ENCODE measurements around the gene ZNF423.
A peak's percentile ranks its signal among the peaks of the same experiment; 100 is the strongest.

The ZNF423 gene

GRCh38 chr16:49663081-49664065 lies 192.5 kb downstream of the ZNF423 start:
- Histone ChIP-seq H3K27ac (ENCODE audit: low read depth in 2 of 2, low read length in 2 of 2) (peak overlapping the region; percentile 23 to 33), H3K9me3 (ENCODE audit: control insufficient read depth in 2 of 2, low read length in 2 of 2) (no peaks in the 10 kb centered on the region), H3K9ac (ENCODE audit: low read depth in 1 of 2, low read length in 2 of 2) (peak overlapping the region in 1 of 2 donors; percentile 27), H3K4me1 (ENCODE audit: control insufficient read depth in 2 of 2, insufficient read depth in 2 of 2, low read length in 2 of 2) (peaks cover 5 to 14% of the 10 kb centered on the region in 2 donors), H3K4me3 (ENCODE audit: low read length in 2 of 2) (peak overlapping the region in 1 of 2 donors; percentile 27), H3K36me3 (ENCODE audit: control insufficient read depth in 2 of 2, insufficient read depth in 2 of 2, low read length in 2 of 2) (no peaks in the 10 kb centered on the region), H3K27me3 (ENCODE audit: control insufficient read depth in 2 of 2, insufficient read depth in 2 of 2, low read length in 2 of 2) (no peaks in the 10 kb centered on the region)

GRCh38 chr16:49662569-49662968 lies 193.3 kb downstream of the ZNF423 start:
- H3K4me3 ChIP-seq (ENCODE audit: low read length in 2 of 2) = no peak overlapping the region
- H3K27ac ChIP-seq (ENCODE audit: low read depth in 2 of 2, low read length in 2 of 2) = no peak overlapping the region
- H3K9ac ChIP-seq (ENCODE audit: low read depth in 1 of 2, low read length in 2 of 2) = no peak overlapping the region
- peaks cover 5 to 14% of the 10 kb centered on the region in 2 donors for H3K4me1 ChIP-seq (ENCODE audit: control insufficient read depth in 2 of 2, insufficient read depth in 2 of 2, low read length in 2 of 2)
- no peaks in the 10 kb centered on the region for H3K36me3 ChIP-seq (ENCODE audit: control insufficient read depth in 2 of 2, insufficient read depth in 2 of 2, low read length in 2 of 2)
- no peaks in the 10 kb centered on the region for H3K27me3 ChIP-seq (ENCODE audit: control insufficient read depth in 2 of 2, insufficient read depth in 2 of 2, low read length in 2 of 2)
- no peaks in the 10 kb centered on the region for H3K9me3 ChIP-seq (ENCODE audit: control insufficient read depth in 2 of 2, low read length in 2 of 2)

GRCh38 chr16:49661465-49662187 lies 194.3 kb downstream of the ZNF423 start:
- no peaks in the 10 kb centered on the region for H3K36me3 ChIP-seq (ENCODE audit: control insufficient read depth in 2 of 2, insufficient read depth in 2 of 2, low read length in 2 of 2)
- no peak overlapping the region for H3K4me3 ChIP-seq (ENCODE audit: low read length in 2 of 2)
- no peak overlapping the region for H3K27ac ChIP-seq (ENCODE audit: low read depth in 2 of 2, low read length in 2 of 2)
- no peaks in the 10 kb centered on the region for H3K9me3 ChIP-seq (ENCODE audit: control insufficient read depth in 2 of 2, low read length in 2 of 2)
- H3K4me1 ChIP-seq (ENCODE audit: control insufficient read depth in 2 of 2, insufficient read depth in 2 of 2, low read length in 2 of 2) = peaks cover 5 to 14% of the 10 kb centered on the region in 2 donors
- H3K9ac ChIP-seq (ENCODE audit: low read depth in 1 of 2, low read length in 2 of 2) = no peak overlapping the region
- no peaks in the 10 kb centered on the region for H3K27me3 ChIP-seq (ENCODE audit: control insufficient read depth in 2 of 2, insufficient read depth in 2 of 2, low read length in 2 of 2)

GRCh38 chr16:49660626-49661025 lies 195.3 kb downstream of the ZNF423 start:
- H3K9ac ChIP-seq (ENCODE audit: low read depth in 1 of 2, low read length in 2 of 2) = no peak overlapping the region
- H3K27me3 ChIP-seq (ENCODE audit: control insufficient read depth in 2 of 2, insufficient read depth in 2 of 2, low read length in 2 of 2) = no peaks in the 10 kb centered on the region
- H3K27ac ChIP-seq (ENCODE audit: low read depth in 2 of 2, low read length in 2 of 2) = no peak overlapping the region
- H3K9me3 ChIP-seq (ENCODE audit: control insufficient read depth in 2 of 2, low read length in 2 of 2) = no peaks in the 10 kb centered on the region
- no peaks in the 10 kb centered on the region for H3K36me3 ChIP-seq (ENCODE audit: control insufficient read depth in 2 of 2, insufficient read depth in 2 of 2, low read length in 2 of 2)
- peaks cover 5 to 14% of the 10 kb centered on the region in 2 donors for H3K4me1 ChIP-seq (ENCODE audit: control insufficient read depth in 2 of 2, insufficient read depth in 2 of 2, low read length in 2 of 2)
- H3K4me3 ChIP-seq (ENCODE audit: low read length in 2 of 2) = no peak overlapping the region

GRCh38 chr16:49659356-49659755 lies 196.6 kb downstream of the ZNF423 start:
- Histone ChIP-seq H3K4me3 (ENCODE audit: low read length in 2 of 2) (no peak overlapping the region), H3K27ac (ENCODE audit: low read depth in 2 of 2, low read length in 2 of 2) (no peak overlapping the region), H3K4me1 (ENCODE audit: control insufficient read depth in 2 of 2, insufficient read depth in 2 of 2, low read length in 2 of 2) (peaks cover 5 to 14% of the 10 kb centered on the region in 2 donors), H3K9ac (ENCODE audit: low read depth in 1 of 2, low read length in 2 of 2) (no peak overlapping the region), H3K36me3 (ENCODE audit: control insufficient read depth in 2 of 2, insufficient read depth in 2 of 2, low read length in 2 of 2) (no peaks in the 10 kb centered on the region), H3K9me3 (ENCODE audit: control insufficient read depth in 2 of 2, low read length in 2 of 2) (no peaks in the 10 kb centered on the region), H3K27me3 (ENCODE audit: control insufficient read depth in 2 of 2, insufficient read depth in 2 of 2, low read length in 2 of 2) (no peaks in the 10 kb centered on the region)

- Histone ChIP-seq H3K4me1 (ENCODE audit: control insufficient read depth in 2 of 2, insufficient read depth in 2 of 2, low read length in 2 of 2) (peaks cover 4 to 7% of the 10 kb centered on the region in 2 donors), H3K27me3 (ENCODE audit: control insufficient read depth in 2 of 2, insufficient read depth in 2 of 2, low read length in 2 of 2) (no peaks in the 10 kb centered on the region), H3K9ac (ENCODE audit: low read depth in 1 of 2, low read length in 2 of 2) (no peak overlapping the region), H3K4me3 (ENCODE audit: low read length in 2 of 2) (no peak overlapping the region), H3K9me3 (ENCODE audit: control insufficient read depth in 2 of 2, low read length in 2 of 2) (no peaks in the 10 kb centered on the region), H3K27ac (ENCODE audit: low read depth in 2 of 2, low read length in 2 of 2) (no peak overlapping the region), H3K36me3 (ENCODE audit: control insufficient read depth in 2 of 2, insufficient read depth in 2 of 2, low read length in 2 of 2) (no peaks in the 10 kb centered on the region)
Observed at GRCh38 chr16:49658531-49658930, 197.4 kb downstream of the ZNF423 start.

GRCh38 chr16:49657736-49658465 lies 198.0 kb downstream of the ZNF423 start:
- Histone ChIP-seq H3K27ac (ENCODE audit: low read depth in 2 of 2, low read length in 2 of 2) (no peak overlapping the region), H3K27me3 (ENCODE audit: control insufficient read depth in 2 of 2, insufficient read depth in 2 of 2, low read length in 2 of 2) (no peaks in the 10 kb centered on the region), H3K4me3 (ENCODE audit: low read length in 2 of 2) (no peak overlapping the region), H3K9ac (ENCODE audit: low read depth in 1 of 2, low read length in 2 of 2) (no peak overlapping the region), H3K4me1 (ENCODE audit: control insufficient read depth in 2 of 2, insufficient read depth in 2 of 2, low read length in 2 of 2) (peaks cover 1 to 2% of the 10 kb centered on the region in 2 donors), H3K36me3 (ENCODE audit: control insufficient read depth in 2 of 2, insufficient read depth in 2 of 2, low read length in 2 of 2) (no peaks in the 10 kb centered on the region), H3K9me3 (ENCODE audit: control insufficient read depth in 2 of 2, low read length in 2 of 2) (no peaks in the 10 kb centered on the region)

- no peaks in the 10 kb centered on the region for H3K4me1 ChIP-seq (ENCODE audit: control insufficient read depth in 2 of 2, insufficient read depth in 2 of 2, low read length in 2 of 2)
- H3K36me3 ChIP-seq (ENCODE audit: control insufficient read depth in 2 of 2, insufficient read depth in 2 of 2, low read length in 2 of 2) = no peaks in the 10 kb centered on the region
- H3K9ac ChIP-seq (ENCODE audit: low read depth in 1 of 2, low read length in 2 of 2) = no peak overlapping the region
- H3K4me3 ChIP-seq (ENCODE audit: low read length in 2 of 2) = no peak overlapping the region
- no peaks in the 10 kb centered on the region for H3K27me3 ChIP-seq (ENCODE audit: control insufficient read depth in 2 of 2, insufficient read depth in 2 of 2, low read length in 2 of 2)
- no peak overlapping the region for H3K27ac ChIP-seq (ENCODE audit: low read depth in 2 of 2, low read length in 2 of 2)
- H3K9me3 ChIP-seq (ENCODE audit: control insufficient read depth in 2 of 2, low read length in 2 of 2) = no peaks in the 10 kb centered on the region
Observed at GRCh38 chr16:49654425-49654824, 201.5 kb downstream of the ZNF423 start.

GRCh38 chr16:49653577-49653976 lies 202.3 kb downstream of the ZNF423 start:
- Histone ChIP-seq H3K9ac (ENCODE audit: low read depth in 1 of 2, low read length in 2 of 2) (no peak overlapping the region), H3K4me1 (ENCODE audit: control insufficient read depth in 2 of 2, insufficient read depth in 2 of 2, low read length in 2 of 2) (no peaks in the 10 kb centered on the region), H3K36me3 (ENCODE audit: control insufficient read depth in 2 of 2, insufficient read depth in 2 of 2, low read length in 2 of 2) (no peaks in the 10 kb centered on the region), H3K27me3 (ENCODE audit: control insufficient read depth in 2 of 2, insufficient read depth in 2 of 2, low read length in 2 of 2) (no peaks in the 10 kb centered on the region), H3K4me3 (ENCODE audit: low read length in 2 of 2) (no peak overlapping the region), H3K9me3 (ENCODE audit: control insufficient read depth in 2 of 2, low read length in 2 of 2) (no peaks in the 10 kb centered on the region), H3K27ac (ENCODE audit: low read depth in 2 of 2, low read length in 2 of 2) (no peak overlapping the region)
